NCI-H2081 treated with DMSO at 0.1 percent for 48 hours (cell line): ENCODE measurements around the gene SLC35E2B.
"Not testable (repeated sequence)": the region's sequence is repeated elsewhere in the genome, so short reads cannot be mapped to it uniquely, and the experiment has no call there.

Experiments used
- DNase-seq: peaks from one replicate; lab custom pipeline; 2025; lab: John Stamatoyannopoulos, UW

Gene SLC35E2B

DNA sequence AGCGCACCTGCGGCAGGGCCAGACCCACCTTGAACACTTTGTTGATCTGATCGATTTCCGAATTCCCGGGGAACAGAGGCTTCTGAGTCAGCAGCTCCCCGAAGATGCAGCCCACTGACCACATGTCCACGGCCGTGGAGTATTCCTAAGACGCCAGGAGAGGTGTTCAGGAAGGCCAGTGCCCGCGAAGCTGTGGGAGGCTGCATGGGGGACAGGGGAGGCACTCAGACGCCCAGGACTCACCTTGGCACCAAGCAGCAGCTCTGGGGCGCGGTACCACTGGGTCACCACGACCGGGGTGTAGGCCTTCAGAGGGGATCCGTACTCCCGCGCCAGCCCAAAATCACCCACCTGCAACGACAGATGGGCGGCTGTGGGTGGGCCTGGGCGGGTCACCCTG lies 11.2 kb upstream of the SLC35E2B start:
- DNase-seq, result no peak

DNA sequence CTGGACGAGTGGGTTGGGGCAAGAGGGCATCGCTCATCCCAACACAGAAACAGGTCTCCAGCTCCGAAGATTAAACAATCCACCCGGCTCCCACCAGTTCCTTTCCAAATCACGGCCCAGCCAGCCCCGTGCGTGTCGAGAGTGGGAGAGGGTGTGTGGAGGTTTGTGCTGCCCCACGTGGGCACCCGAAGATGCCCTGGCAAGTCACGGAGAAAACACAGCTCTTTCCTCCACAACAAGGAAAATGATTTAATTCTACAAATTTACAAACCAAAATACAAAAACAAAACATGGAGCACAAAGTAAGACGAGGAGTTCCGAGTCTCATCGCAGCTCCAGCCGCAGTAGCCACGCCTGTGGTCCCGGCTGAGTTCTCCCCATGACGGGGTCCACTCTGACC lies 9.9 kb upstream of the SLC35E2B start:
- not testable (repeated sequence) for DNase-seq

DNA sequence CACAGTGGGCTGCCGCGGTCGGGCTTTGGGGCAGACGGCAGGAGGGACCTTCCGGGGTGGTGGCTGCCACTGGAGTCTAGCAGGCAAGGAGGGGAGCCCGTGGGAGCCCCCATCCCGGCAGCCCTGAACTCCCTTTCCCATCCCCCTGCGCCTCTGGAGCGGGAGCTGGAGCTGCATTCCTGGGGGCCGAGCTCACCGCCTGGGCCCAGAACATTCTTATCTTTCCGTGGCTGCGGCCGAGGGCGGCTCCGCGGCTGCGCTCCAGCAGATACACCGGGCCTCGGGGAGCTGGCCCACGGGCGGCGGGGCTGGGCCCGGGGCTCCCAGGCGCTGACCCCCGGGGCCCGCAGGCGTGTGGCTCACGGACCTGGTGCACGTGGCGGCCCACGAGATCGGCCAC lies 8.0 kb upstream of the SLC35E2B start:
- DNase-seq, result not testable (repeated sequence)

DNA sequence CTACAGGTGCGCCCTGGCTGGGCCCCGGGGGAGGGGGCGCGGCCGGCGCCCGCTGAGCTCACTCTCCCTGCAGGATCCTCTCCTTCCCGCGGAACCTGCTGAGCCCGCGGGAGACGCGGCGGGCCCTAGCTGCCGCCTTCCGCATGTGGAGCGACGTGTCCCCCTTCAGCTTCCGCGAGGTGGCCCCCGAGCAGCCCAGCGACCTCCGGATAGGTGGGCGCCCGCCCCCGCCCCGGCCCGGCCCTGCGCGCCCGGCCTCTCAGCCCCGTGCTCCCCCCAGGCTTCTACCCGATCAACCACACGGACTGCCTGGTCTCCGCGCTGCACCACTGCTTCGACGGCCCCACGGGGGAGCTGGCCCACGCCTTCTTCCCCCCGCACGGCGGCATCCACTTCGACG lies 7.5 kb upstream of the SLC35E2B start:
- not testable (repeated sequence) for DNase-seq

DNA sequence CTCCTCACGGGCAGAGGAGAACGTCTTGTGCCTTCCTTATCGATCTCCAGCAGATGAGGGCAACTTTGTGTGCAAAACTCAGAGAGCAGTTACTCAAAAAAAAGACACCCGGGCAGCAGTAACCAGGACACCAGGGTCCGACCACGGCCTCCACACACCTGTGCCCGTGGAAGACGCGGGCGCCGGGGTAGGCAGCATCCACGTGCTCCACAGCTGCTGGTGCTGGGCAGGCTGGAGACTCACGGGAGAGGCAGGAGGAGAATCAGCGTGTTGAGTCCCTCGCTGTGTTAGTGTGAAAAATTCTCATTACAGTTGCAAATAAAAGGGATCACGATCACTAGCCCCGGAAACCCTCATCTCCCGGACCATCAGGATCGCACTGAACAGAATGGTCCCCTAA lies 6.5 kb upstream of the SLC35E2B start:
- not testable (repeated sequence) for DNase-seq

DNA sequence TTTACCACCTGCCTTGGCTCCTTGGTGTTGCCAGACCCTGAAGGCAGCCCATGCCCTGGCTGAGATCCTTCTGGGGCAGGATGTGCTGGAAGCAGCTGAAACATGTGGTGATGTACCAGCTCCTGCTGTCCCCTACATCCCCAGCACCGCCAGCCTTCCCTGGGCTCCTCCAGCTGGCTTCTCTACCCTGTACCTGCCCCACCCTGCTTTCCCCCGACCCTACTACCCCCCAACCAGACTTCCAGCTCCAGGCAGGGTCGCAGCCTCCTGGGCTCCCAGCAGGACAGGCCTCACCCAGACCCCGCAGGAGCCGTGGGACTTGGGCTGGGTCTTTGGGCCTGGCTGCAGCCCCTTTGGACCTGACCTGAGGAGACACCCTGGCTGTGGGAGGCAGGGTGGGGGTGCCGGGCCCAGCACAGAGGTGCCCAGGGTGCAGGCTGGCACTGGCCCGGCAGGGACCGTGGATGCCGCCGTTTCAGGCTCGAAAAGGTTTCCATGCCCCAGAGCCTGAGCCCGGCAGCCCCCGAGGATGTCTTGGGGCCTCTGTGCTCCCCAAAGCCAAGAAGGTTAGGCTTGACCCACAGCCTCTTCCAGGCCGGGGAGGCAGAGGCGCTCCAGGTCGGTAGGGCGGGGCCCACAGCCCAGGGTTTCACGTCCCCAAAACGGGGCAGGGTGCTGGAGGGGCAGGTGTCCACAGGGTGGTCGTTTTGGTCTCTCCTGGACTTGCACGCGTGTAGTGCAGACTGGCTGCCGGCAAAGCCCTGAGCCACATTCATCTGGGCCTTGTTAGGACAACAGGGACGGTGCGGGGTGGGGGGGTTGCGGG lies 5.0 kb upstream of the SLC35E2B start:
- not testable (repeated sequence) for DNase-seq

DNA sequence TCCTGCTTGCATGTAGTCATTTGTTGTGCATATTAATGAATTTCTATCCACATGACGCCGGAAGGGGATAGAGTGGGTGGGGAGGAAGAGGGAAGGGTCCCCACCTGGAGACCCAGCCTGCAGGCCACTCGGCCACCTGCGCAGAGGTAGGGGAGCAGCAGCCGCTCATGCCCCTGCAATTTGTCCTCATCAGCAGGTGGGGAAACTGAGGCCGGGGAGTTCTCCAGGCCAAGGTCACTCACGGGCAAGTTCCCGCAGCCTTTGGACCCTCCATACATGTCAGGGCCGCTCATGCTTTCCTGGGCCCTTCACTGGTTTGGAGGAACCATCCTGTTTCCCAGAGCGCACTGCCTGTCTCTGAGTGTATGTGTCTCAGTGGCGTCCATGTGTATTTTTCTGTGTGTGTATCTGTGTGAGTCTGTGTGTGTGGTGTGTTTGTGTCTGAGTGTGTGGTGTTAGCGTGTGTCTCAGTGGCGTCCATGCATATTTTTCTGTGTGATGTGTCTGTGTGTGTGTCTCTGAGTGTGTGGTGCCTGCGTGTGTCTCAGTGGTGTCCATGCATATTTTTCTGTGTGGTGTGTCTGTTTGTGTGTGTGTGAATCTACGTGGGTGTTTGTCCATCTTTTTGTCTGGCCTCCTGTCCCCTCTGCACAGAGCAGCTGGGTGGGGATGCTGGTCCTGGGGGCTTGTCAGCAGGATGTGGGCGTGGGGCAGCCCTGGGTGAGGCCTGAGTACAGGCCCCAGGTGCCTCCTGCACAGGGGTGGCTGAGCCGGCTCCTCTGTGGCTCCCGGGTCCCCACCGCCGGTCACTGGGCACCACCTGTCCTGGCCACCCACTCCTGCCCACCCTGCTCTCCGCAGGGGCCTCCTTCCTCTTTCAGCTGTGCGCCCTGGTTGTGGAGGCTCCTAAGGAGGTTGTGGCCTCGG lies 4.1 kb upstream of the SLC35E2B start:
- not testable (repeated sequence) for DNase-seq

DNA sequence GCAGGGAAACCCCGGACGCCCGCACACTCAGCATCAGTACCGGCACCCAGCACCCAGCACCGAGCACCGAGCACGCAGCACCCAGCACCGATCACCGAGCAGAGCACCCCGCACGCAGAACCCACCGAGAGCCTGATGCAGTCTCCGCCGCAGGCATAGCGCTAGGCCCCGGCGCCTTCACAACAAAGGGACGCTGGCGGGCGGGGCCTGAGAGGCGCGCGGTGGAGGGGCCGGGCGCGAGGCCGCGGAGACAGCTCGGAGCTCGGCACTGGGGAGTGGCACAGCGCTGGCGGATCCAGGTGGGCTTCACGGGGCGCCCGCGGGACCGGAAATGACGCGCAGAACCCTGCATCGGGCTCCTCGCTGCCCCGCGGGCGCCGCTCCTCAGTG lies 276 bp downstream of the SLC35E2B start:
- not testable (repeated sequence) for DNase-seq

DNA sequence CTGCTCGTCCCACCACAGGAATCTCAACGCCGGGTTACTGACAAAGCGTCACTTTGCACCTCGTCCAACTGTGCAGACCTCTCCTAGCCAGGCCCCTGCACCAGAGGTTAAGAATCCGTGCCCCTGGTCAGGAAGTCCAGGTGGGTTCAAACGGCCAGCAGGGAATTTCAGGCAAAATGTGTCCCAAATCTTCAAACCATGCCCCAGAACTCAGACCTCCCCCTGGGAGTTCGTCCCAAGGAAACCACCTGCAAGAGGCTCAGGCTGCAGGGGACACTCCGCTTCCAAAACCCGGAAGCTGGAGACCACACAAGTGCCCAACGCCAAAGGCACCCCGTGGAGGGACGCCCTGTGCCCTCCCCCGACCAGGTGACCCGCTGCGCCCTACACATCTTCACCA lies 1.2 kb downstream of the SLC35E2B start:
- not testable (repeated sequence) for DNase-seq

DNA sequence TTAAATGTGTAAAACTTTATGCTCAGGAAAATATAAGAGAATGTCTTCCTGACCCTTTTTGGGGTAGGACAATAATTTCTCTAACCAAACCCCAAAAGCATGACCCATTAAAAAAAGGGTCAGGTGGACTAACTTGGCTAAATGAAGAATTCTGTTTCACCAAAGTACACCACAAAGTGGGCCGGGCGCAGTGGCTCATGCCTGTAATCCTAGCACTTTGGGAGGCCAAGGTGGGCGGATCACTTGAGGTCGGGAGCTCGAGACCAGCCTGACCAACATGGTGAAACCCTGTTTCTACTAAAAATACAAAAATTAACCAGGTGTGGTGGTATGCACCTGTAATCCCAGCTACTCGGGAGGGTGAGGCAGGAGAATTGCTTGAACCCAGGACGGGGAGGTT lies 3.1 kb downstream of the SLC35E2B start:
- DNase-seq, result not testable (repeated sequence)

DNA sequence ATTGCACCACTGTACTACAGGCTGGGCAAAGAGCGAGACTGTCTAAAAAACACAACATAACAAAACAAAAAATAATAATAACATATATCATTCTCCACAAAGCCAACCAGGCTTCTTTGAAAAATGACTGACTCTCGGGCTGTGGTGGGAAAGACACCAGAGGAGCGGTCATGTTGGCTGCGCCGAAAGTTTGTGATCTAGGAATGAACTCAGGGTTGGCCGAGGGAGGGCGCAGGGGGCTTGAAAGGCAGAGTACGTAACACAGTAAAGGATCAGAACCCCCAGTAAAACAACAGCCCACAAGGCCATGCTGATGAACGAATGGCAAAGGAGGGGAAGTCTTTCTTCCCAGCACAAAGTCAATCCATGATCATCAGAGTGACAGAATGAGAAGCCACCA lies 4.7 kb downstream of the SLC35E2B start:
- no peak for DNase-seq

DNA sequence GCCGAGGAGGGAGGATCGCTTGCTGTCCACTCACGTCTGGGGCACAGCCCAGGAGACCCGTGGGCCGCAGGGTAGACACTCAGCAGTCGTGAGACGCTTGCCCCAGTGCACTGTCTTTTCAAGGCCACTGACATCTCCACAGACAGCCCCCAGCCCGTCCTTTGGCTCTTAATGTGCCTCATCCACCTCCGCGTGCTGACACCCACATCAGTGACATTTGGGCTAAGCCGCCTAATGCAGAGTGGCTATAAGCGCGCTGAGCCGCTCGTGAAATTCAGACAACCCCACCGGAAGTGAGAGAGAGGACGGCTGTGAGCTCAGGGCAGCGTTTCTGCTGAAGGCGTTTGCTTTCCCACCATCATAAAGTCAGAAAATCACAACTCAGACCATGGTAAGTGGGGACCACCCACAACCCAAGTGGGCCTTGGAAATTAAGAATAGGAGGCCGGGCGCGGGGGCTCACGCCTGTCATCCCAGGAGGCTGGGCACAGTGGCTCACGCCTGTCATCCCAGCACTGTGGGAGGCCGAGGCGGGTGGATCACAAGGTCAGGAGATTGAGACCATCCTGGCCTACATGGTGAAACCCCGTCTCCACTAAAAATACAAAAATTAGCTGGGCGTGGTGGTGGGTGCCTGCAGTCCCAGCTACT lies 8.4 kb downstream of the SLC35E2B start:
- no peak for DNase-seq

DNA sequence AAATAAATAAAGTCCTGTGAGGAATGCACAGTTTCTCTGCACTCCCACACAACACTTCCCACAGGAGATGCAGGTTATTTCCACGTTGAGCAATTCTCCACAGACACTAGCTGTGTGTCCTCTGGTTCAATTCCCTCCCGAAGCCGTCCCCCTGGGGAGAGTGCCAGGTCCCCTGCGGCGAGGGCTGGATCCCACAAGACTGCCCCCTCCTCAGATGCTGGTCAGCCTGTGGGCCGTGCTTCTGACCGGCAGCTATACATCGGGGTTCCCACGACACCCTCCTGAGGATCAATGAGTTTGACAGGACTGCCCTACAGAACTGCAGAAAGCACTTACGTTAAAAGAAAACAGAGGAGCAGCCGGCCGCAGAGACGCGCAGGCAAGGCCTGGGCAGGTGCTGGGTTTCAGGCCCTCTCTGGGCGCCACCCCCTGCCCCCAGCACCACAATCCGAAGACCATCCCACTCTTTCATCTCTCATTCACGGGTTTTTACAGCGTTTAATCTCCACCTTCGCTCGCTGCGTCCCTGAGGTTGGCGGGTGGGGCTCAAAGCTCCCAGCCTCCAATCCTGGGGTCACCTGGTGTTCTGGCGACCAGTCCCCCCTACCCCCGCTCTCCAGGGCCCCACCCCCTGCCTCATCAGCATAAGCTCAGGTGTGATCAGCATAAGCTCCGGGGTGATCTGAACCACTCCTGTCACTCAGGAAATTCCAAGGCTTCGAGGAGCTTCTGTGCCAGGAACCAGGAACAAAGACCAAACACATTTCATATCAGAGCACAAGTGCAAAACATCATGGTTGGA lies 9.3 kb downstream of the SLC35E2B start:
- no peak for DNase-seq

DNA sequence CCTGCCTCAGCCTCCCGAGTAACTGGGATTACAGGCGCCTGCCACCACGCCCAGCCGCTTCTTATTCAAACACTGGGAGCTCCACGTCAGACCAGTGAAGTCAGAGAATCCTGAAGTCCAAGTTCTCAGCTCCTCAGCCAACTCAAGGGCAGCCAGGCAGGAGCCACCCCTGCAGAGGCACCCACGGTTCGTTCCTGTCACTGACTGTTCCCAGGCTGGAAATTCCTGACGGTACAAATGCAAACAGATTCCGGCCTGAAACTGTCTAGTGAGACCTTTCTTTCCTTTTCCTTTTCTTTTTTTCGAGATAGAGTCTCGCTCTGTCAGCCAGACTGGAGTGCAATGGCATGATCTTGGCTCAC lies 11.7 kb downstream of the SLC35E2B start:
- DNase-seq, result no peak

DNA sequence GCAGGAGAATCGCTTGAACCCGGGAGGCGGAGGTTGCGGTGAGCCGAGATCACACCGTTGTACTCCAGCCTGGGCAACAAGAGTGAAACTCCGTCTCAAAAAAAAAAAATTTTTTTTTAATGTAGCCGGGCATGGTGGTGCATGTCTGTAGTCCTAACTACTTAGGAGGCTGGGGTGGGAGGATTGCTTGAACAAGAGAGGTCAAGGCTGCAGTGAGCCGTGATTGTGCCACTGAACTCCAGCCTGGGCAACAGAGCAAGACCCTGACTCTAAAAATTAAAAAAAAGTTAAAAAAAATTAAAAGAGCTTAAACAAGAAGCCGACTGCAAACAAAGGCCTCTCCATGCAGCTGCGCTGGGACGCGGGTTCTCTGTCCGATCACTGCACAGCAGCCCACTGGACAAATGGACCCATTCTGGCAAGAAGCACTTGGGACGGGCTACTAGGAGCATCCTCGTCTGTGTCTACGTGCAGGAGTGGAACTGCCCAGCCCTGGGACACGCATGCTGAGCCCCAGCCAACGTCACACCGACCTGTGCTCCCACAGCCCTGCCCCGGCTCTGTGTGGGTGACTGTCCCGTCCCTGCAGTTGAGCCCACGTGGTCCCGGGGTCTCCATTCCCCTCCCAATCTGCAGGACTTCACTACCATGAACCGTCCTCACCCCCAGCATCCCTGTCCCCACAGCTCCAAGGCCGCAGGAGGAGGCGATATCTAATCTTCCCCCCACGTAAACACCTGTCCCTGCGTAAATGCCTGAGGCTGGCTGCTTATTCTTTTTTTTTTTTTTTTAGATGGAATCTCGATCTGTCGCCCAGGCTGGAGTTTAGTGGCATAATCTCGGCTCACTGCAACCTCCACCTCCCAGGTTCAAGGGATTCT lies 12.3 kb downstream of the SLC35E2B start:
- DNase-seq, result no peak

DNA sequence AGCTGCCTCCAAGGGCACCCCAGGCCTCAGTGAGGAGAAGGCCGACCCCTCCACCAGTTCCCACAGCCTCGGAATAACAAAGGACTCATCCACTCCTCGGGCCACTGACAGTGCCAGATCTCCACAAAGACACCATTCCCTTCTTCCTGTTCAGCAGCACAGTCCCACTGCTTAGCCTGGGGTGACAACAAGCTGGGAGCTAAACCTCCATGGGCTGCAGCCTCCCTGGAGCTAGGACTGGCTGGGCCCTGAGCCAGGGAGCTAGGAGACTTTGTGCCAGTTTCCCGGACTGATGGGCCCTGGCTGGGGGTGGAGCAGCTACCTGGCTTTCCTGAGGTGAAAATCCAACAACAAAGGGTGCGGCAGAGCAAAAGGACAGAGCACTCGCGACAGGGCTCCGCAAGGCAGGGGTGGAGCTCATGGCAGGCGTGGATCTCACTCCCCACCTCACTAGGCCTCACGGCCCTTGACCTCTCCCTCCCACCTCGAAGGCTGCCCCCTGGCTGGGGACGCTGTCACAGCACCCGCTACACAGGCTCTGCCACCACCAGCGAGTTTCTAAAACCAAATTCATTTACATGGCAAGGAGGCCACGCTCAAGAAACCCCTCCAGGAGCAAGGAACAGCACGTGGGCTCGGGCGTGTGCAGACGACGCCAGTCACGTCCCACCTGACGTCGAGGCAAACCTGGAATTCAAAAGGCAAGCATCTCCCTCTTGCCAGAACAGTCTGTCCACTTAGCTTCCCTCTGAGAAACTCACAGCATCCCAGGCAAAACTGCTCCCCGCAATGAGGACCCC lies 13.8 kb downstream of the SLC35E2B start:
- no peak for DNase-seq

DNA sequence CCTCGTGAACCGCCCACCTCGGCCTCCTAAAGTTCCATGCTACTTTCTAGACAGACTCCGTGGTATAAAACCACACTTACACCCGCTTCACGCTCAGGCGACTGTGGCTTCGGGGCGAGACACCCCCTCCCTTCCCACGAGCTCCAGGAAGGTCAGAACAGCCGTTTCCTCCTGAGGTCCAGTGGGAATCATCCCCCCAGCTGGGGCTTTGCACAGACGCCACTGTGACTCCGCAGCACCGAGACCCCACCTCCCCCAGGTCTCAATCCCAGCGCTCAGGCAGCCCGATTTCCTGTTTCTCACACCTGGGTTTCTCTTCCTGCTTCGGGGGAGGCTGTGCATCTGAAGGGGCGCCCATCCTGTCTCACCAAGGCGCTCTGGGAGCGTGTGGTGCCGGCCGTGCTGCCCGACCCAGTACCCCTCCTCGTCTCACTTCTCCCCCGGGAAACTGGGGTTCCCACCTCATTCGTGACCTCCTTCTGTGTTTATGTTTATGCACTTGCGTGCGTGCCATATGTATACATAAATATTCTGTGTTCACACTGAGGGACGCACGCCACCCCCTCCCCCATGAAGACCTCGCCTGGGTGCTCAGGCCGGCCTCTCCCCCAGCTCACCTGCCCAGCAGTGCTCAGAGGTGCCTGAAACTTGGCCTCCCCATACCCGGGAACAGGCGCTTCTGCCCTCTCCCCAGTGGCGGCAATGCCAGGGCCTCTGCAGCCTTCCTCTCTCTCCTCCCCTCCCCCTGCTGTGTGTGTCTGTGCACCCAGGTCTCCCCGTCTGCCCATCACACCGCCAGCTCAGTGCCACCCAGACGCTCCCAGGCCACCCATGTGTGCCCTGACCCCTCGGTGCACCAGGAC lies 14.6 kb downstream of the SLC35E2B start:
- no peak for DNase-seq

DNA sequence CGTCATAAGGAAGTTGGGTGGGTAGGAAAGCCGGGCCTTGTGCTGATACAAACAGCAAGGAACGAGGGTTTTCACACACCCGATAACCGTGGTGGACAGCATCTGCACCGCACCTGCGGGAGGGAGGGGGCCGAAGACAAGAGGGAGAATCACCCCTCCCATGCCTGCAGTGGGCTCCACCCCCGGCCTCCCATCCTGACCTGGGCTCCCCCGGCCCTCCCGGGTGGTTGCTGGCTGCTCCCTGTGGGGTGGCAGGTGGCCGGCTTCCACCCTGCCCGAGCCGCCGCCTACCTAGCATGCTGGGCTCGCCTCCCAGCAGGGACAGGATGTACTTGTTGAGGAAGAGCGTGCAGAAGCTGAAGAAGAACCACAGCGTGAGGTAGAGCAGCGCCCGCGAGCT lies 16.5 kb downstream of the SLC35E2B start:
- not testable (repeated sequence) for DNase-seq

DNA sequence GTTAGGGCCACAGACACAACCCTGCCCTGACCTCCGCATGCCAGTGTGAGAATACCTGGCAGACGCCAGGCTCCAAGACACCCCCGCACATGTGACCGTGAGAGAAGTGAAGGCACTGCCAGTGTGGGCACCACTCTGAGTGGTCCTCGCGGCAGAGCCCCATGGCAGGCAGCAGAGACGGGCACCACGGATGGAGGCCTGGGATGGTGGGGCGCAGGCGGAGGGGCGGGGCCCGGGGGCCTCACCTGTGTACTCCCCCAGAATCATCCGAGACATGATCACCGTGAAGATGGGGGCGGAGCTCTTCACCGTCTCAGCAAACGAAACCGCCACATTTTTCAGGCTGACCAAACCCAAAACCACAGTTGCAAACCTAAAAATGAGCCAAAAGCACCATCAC lies 17.4 kb downstream of the SLC35E2B start:
- DNase-seq, result not testable (repeated sequence)
